GM19468 (cell line): ENCODE data around the gene STK32C.
"Not testable (repeated sequence)": the region's sequence is repeated elsewhere in the genome, so short reads cannot be mapped to it uniquely, and the experiment has no call there.

Experiments
- ATAC-seq: cut with Tn5 transposase; IDR thresholded peaks from one replicate; pipeline ENCODE4 v1.9.1; 2021; ENCODE audit warnings: mild to moderate bottlenecking, moderate library complexity, moderate number of reproducible peaks; ENCODE audit not compliant: unreplicated experiment; ENCODE audit errors: extremely low read depth

The STK32C gene

DNA sequence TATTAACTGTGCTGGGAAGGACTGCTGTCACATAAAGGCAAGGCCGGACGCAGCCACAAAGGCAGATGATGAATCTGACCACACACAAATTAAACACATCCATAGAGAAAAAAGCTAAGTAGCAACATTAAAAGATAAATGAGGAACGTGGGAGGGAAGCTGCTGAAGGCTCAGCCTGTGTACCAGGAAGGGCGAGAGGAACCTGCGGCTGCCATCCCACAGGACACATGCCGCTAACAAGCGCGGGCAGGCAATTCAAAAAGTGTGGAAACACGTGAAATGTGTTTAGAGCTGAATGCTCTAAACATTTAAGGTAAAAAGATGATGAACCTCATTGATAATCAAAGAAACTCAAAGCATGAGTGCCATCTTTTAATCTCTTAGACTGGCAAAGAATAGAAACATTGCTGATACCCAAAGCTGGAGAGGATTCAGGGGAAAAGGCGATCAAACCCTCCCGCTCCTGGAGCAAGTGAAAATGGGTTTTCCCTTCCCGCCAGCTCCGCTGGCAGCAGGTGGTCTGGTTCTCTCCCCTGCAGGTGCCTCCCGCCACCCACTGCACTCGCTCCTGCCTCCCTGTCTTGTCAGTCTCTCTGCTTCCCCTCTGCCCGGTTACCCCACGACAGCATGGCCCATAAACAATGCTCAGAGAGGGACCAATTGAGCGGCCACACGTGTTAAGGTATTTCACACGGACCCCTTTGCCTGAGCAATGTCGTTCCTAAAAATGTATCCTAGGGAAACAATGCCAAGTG, 4.2 kb downstream of the STK32C start:
- ATAC-seq = no peak

DNA sequence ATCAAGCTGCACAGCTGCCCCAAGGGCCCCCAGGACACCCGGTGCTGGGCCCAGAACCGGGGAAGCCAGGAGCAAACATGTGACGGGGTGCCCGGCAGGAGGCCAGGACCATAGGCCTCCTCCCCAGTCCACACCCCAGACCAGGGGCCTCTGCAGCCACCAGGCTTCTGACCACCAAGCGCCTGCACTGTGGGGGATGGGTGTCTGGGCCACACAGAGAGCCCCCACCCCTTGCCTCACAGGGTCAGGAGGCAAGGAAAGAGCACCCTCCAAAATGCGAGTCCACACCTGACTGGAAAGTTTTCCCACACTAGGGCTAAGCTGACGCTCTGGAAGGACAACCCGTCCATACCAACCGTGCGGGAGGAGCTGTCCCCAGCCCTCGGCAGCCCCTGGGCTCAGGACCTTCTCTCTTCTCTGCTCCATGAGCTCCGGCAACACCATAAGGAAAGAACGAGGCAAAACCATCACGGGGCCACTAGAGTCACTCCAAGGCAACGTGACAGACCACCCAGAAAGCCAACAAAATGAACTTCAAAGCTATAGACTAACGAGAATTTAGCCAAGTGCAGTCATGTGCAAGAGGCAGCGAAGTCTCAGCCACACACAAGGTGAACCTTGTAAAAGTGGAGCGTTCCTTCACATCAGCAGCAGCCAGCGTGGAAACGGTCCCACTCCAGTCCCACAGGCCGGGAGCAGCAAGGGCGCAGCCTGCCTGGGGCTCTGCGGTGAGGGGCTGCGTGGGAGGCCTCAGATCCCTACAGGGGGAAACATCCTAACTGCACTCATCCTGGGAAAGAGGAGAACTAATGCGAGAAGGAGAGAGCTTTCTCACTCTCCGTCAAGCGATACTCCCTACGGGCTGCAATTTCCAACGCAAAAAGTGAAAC, 5.1 kb downstream of the STK32C start:
- no peak for ATAC-seq

DNA sequence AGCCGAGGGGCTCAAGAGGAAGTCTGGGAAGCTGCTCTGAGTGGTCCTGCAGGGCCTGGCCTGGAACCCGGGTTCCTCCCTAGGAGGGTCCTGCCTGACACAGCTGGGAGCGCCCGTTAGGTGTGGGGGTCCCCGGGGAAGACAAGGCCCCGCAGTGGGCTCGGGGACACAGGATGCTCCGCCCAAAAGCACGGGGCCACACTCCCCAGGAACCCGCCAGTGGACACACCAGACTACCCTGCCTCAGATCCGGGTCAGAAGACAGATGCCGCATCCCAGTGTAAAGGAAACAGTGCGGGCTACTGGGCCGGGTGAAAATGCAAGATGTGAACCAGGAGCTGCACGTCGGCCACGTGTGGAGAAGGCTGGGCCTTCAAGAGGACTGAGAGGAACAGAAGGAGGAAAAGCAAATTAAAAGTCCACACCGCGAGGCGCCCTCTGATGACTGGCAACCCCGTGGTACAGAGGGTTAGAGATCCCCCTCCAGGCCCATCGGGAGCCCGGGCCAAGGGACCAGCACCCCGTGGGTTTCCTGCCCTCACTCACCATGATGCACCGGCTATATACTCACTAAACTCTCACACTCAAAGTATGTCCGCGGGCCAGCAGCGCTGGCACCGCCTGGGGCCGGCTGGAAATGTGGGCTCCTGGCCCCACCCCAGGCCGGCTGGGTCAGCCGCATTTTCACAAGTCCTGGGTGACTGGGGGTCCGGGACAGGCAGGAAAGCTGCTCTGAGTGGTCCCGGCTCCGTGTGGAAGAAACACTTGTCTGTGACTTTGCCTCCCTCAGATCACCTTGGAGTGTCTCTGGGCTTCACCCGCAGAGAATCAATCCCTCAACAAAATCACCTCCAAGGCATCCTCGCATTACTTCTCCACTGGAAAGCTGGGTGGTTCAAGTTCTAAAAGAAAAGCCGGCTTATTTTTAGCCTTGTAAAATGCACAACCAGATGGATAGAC, 6.1 kb downstream of the STK32C start:
- no peak for ATAC-seq

DNA sequence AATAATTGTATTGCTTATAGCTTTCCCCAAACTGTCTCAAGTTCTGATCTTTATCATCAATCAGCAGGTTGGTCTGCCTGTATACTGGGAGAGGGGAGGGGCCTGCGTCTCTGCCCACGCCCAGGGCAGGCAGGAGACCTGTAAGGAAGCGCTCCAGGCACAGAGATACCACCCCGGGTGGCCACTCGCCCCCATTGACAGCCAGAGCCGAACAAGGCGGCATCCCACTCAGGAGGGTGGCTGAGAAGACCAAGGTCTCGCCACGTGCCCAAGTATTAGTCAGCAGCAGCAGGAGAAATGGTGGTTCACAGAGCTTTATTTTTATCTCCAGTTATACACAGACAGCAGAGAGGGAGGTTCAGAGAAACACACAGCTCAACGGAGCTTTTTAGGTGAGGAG, 7.2 kb downstream of the STK32C start:
- no peak for ATAC-seq

DNA sequence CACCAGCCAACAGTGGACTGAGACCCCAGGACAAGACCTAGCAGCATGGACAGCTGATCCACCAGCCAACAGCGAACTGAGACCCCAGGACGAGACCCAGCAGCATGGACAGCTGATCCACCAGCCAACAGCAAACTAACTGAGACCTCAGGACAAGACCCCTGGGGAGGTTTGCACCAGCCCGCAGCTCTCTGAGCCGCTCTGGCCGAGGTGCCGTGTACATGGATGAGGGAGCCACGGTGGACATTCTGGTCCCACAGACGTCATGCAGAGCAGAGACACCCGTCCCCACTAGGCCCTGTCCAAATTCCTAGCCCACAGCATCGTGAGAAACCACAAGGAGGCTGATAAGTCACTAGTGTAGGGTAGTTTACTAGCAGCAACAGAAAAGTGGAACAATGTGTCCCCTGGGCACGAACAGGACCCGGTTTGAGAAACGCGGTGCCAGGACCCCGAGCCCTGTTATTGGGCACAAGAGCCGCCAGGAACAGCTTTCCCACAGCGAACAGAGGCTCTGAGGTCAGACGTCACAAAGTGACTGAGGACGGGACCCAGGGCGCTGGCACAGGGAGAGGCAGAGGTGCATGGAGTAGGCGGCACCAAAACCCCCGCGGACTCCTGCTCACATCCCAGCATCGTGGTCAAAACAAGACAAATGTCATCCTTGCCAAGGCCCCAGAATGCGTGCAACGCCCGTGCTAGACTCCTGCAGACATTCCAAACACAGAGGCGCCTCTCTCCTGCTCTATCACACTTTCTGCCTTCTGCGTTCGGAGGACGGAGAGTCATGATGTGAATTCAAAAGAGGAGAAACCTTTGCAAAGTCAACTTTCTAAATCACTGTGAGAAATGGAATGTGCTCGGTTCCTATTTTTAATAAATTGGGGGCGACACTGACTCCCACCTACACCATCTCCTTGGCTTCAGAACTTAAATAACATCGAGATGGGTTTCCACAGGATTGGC, 8.1 kb downstream of the STK32C start:
- no peak for ATAC-seq

DNA sequence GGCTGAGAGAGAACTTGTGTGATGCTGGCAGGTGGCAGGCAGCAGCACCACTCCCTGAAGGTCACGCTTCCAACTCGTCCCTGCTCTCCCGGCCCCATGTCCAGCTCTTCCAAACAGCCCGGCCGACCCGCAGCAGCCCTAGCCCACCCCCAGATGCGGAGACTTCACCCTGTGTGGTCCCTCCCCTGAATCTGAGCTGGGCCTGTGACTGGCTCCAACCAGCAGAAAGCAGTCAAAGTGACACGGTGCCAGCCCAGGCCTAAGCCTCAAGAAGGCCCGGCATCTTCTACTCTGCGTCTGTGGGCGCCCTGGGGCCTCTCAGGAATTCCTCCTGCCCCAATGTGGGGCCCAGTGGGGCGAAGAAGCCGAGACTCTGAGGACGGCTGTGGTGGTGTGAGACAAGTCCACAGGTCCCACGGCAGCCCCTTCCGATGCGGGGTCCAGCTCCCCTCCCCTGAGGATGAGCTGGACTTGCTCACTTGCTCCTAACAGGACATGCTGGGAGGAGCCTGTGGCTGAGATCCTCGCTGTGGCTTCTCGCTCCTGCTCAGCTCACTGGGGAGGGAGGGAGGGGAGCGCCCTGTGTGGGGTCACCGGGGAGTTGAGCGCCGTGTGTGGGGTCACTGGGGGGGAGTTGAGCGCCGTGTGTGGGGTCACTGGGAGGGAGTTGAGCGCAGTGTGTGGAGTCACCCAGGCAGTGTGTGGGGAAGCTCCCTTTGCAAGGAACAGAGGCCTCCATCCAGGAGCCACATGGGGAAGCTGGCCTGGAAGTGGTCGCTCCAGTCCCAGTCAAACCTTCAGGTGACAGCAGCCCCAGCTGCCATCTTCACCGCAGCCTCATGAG, 9.5 kb downstream of the STK32C start:
- no peak for ATAC-seq

DNA sequence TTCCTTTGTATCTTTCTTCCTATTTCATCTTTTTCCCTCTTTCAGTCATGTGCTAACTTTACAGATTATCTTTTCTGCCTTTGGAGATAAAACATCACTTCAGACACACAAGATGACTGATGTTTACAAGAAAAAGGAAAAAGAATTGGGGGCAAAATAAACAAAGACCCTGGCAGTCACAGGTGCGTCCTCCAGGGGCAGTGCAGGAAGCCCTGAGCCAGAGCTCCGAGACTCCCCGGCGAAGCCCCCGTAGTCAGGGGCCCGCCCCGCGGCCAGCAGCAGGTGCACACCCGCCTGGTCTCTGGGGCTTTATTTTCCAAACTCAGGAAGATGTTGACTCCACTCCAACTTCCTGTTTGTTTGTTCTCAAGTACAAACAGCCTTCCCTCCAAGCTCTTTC, 10.2 kb downstream of the STK32C start:
- no peak for ATAC-seq

DNA sequence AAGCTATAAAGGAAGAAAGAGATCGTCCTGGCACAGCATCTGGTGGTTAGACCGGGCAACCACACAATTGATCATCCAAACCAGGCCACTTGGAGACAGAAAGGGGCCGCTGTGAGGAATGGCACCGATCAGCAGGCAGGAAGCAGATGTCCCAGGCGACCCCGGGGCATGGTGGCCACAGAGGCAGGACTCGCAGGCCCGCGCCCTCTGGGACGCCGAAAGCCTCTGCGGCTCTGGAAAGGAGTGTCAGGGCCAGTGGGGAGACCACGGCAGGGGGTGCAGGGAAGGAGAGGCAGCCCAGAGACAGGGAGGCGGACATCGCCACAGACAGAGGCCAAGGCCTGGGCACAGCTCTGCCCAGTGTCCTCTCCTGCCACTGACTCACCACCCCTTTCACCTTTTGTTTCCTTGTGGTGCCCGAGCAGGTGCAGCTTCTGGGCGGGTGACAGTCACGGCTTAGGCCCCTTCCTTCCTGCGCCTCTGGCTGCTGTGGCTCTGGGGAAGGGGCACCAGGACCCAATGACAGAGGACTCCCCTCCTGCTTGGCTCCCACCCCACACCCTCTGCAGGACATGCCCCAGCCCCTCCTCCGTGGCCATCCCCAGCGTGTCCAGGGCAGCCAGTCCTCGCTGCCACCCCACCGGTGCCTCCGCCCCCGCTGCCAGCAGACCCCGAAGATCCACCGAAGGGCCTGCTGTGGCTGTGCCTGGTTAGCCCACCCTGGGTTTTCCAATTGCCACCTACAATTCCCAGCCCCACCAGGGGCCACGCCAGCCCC, 10.9 kb downstream of the STK32C start:
- ATAC-seq = no peak

DNA sequence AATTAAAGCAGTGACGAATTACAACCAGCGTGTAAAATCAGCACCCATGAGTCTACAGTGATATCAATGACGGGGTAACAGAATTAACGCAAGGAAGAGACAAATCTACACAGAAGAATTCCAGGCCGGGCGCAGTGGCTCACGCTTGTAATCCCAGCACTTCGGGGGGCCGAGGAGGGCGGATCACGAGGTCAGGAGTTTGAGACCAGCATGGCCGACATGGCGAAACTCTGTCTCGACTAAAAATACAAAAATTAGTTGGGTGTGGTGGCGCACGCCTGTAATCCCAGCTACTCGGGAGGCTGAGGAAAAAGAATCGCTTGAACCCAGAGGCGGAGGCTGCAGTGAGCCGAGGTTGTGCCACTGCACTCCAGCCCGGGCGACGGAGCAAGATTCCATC, 12.3 kb downstream of the STK32C start:
- ATAC-seq = not testable (repeated sequence)

DNA sequence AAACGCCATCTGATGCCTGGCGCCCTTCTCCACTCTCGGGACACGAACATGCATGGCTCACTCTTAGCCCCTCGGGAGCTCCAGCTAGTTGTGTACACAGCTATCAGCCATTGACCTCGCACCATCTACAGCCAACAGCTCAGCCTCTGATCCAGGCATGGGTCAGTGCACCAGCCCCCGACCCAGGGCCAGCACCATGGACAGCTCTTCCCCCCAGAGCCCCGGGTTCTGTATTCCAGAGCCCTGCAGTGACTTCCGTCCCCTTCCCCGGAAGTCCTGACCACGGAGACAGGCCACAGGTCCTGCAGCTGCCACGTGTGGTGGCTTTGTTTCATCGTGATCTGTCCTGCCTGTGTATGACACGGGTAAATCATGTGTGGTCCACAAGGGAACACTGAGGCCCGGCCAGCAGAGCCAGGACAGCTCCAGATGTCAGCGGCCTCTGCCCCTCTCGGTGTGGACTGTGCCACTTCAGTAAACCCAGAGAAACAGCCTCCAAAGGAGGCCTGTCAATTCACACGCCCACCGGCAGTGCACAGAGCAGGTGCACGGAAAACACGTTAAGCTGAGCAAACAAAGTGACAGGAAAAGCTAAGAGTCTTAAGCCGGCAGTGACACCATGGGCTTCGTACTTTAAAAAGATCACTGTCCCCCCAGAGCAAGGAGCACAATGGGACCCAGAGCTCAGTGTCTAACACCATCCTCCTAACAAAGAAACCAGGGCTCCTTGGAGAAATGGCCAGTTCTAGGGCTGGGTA, 13.0 kb downstream of the STK32C start:
- no peak for ATAC-seq

DNA sequence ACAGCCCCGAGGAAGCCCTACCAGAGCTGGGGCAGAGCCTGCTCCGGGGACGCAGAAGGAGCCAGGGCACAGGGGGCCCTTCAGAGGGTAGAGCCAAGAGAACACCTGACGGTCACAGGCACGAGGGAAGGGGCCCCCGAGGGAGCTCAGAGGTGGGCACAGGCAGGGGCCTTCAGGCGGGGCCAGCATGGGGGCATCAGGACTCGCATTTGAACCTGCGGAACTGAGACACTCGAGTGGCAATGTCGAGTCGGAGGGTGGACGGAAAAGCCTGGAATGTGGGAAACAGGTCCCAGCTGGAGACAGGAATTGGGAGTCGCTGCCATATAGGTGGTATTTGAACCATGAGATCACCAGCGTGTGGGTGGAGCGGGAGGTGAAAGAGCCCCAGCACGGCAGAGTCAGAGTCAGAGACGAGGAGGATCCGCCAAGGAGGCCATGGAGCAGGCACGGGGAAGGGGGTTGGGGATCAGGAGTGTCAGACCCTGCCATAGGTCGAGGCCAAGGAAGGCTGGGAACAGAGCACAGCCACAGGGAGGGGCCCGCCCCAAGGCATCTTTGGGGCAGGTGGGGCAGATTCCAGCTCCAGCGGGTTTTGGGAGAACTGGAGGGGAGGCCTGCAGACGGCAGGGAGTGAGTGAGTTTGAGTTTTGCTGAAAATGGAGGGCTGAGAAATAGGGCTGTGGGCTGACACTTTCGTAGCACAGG, 13.8 kb downstream of the STK32C start:
- ATAC-seq = no peak

DNA sequence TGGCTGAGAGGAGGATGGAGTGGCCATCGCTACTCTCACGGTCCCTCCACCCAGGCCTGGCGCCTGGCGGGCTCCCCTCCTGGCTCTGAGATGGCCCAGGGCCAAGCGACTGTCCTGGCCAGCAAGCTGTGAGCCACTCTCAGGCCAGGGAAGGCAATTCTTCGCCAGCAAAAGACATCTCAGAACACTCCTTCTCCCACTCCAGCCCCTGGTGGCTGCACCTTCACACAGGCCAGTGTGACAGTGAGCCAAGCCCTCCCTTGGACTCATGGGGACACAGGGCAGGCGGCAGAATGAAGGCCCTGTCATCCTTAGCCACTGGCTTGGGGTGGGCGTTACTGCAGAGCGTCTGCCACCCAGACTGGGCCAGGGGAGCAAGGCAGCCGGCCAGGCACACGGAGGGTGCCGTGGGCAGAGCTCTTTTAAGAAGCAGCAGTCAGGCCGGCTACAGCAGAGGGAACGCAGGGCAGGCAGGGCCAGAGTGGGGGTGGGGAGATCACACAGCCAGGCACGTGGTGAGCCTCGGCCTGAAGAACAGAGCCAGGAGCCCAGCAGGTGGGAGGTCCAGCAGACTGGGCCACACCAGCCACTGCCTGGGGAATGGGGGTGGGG, 14.4 kb downstream of the STK32C start:
- ATAC-seq = no peak

DNA sequence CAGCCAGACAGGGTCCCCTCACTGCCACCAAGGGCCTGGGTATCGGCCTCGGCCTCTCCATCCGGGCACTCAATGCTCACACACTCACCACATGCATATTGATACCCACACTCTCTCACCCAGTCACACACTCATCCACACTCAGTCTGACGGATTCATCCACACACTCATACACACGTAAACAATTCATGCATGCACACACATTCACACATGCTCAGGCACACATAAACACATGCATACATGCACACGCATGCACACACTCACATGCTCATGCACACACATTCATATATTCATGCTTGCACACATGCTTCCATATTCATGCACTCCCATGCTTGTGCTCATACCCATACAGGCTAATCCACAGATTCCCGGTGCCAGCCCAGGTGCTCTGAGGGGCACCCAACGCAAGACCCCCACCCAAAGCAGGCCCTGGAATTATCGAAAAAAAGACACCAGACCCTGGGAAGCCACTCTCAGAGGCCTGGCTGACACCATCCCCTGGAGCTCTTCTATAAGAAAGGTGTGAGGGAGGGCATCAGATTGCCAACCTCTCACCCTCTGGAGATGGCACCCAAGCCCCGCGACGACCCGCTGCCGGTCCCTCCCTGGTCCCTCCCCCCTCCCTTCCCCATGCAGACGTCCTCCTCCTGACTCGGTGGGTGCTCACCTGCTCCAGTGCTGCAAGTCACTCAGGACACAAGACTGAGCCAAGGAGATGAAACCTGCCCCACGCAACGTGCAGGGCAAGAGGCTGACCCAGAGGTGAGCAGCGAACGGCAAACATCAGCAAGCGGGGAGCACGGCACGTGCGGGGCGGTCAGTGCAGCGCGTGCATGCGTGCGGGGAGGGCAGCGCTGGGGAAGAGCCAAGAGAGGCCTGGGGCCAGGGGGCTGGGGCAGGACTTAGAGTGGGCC, 15.2 kb downstream of the STK32C start:
- no peak for ATAC-seq

DNA sequence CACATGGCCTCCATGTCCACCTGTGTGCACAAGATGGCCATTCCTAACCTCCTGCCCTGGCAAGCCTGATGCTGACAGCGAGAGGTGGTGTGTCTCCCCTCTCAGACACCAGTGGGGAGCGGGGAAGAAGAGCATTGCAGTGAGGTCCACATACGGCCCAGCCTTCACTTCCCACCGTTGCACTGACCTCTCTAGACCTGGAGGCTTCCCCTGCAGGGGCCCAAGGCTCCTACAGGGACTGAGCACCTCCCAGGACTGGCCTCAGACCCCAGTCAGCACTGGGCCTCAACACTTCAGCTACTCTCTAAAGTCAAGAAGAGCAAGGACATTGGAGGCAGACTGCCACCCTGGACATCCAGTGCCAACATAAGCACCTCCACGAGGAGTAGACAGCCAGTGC, 15.9 kb downstream of the STK32C start:
- no peak for ATAC-seq

DNA sequence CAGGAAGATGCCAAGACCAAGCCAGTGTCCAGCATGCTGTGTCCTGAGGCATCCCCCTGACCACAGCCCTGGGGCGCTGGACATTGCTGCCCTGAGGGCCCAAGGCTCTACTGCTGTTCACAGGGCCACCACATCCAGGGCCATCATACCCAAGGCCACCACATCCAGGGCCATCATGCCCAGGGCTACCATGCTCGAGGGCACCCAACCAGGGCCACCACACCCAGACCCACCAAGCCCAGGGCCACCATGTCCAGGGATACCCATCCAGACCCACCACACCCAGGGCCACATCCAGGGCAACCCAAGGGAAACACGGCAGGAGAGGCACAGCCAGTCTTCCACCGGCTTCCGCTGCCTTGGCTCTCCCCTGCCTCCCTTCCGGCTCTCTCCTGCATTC, 17.1 kb downstream of the STK32C start:
- no peak for ATAC-seq
